Measurements from ENCODE around the gene KRT24.
"Not testable (repeated sequence)": the region's sequence is repeated elsewhere in the genome, so short reads cannot be mapped to it uniquely, and the experiment has no call there.

Gene KRT24

GRCh38 chr17:40703652-40704051, at the start of gene KRT24:
Gene KRT24 (minus strand): TSS chr17:40703752. CDS start chr17:40703693, 59 bp downstream.
- TF ChIP-seq EZH2phosphoT487 (IDR thresholded peaks at IDR 0.05; ENCODE audit: low read depth): no peak
- TF ChIP-seq CTCF (IDR thresholded peaks at IDR 0.05; ENCODE audit: low read depth, low read length): no peak
- H3K9me3 ChIP-seq (ENCODE audit: insufficient read depth, low read length): no peaks in the 10 kb centered on the region
- no peak within 1 kb of the TSS for H3K4me3 ChIP-seq (ENCODE audit: low read length)
- no peak within 1 kb of the TSS for H3K27ac ChIP-seq (ENCODE audit: low read length)
- no peaks in the 10 kb centered on the region for H4K20me1 ChIP-seq (ENCODE audit: insufficient read depth, low read length)
- no peak within 1 kb of the TSS for H3K4me2 ChIP-seq (ENCODE audit: low read length)
- H3K9ac ChIP-seq (ENCODE audit: low read length): no peak within 1 kb of the TSS
- no peaks in the 10 kb centered on the region for H3K4me1 ChIP-seq (ENCODE audit: low read length)
- 0 out of 2 replicates have a peak, but pooled peaks cover 3% of the 10 kb centered on the region for H3K27me3 ChIP-seq (ENCODE audit: low read depth, low read length)
- no peaks in the 10 kb centered on the region for H3K36me3 ChIP-seq (replicated peaks; ENCODE audit: low read depth, low read length)
- no peak within 1 kb of the TSS for H2AFZ ChIP-seq (ENCODE audit: low read depth, low read length)
- no peaks in the 10 kb centered on the region for H3K79me2 ChIP-seq (ENCODE audit: low read length)

- Histone ChIP-seq H3K9me3 (ENCODE audit: insufficient read depth, low read length) (no peaks in the 10 kb centered on the region), H3K79me2 (ENCODE audit: low read length) (no peaks in the 10 kb centered on the region), H3K36me3 (replicated peaks; ENCODE audit: low read depth, low read length) (no peaks in the 10 kb centered on the region), H2AFZ (ENCODE audit: low read depth, low read length) (no peak overlapping the region), H4K20me1 (ENCODE audit: insufficient read depth, low read length) (no peaks in the 10 kb centered on the region), H3K4me2 (ENCODE audit: low read length) (no peak overlapping the region), H3K4me1 (ENCODE audit: low read length) (no peaks in the 10 kb centered on the region), H3K27me3 (ENCODE audit: low read depth, low read length) (peaks cover 5% of the 10 kb centered on the region; the same call in 1 of the 2 replicates), H3K27ac (ENCODE audit: low read length) (no peak overlapping the region), H3K9ac (ENCODE audit: low read length) (no peak overlapping the region), H3K4me3 (ENCODE audit: low read length) (no peak overlapping the region)
- TF ChIP-seq EZH2phosphoT487 (IDR thresholded peaks at IDR 0.05; ENCODE audit: low read depth) (no peak), CTCF (IDR thresholded peaks at IDR 0.05; ENCODE audit: low read depth, low read length) (no peak)
Observed at GRCh38 chr17:40751065-40751464, 47.5 kb upstream of the KRT24 start.

- H3K9ac ChIP-seq (ENCODE audit: low read length): no peak overlapping the region
- no peak overlapping the region for H2AFZ ChIP-seq (ENCODE audit: low read depth, low read length)
- H3K4me2 ChIP-seq (ENCODE audit: low read length): no peak overlapping the region
- H3K79me2 ChIP-seq (ENCODE audit: low read length): no peaks in the 10 kb centered on the region
- H3K36me3 ChIP-seq (replicated peaks; ENCODE audit: low read depth, low read length): no peaks in the 10 kb centered on the region
- no peaks in the 10 kb centered on the region for H3K9me3 ChIP-seq (ENCODE audit: insufficient read depth, low read length)
- peaks cover 5% of the 10 kb centered on the region; the same call in 1 of the 2 replicates for H3K27me3 ChIP-seq (ENCODE audit: low read depth, low read length)
- no peak overlapping the region for H3K4me3 ChIP-seq (ENCODE audit: low read length)
- H4K20me1 ChIP-seq (ENCODE audit: insufficient read depth, low read length): no peaks in the 10 kb centered on the region
- H3K4me1 ChIP-seq (ENCODE audit: low read length): no peaks in the 10 kb centered on the region
- no peak for TF ChIP-seq CTCF (IDR thresholded peaks at IDR 0.05; ENCODE audit: low read depth, low read length)
- no peak for TF ChIP-seq EZH2phosphoT487 (IDR thresholded peaks at IDR 0.05; ENCODE audit: low read depth)
- no peak overlapping the region for H3K27ac ChIP-seq (ENCODE audit: low read length)
Observed at GRCh38 chr17:40750391-40750790, 46.8 kb upstream of the KRT24 start.

GRCh38 chr17:40748666-40749065, 45.1 kb upstream of the KRT24 start:
- H3K4me1 ChIP-seq (ENCODE audit: low read length); H3K36me3 ChIP-seq (replicated peaks; ENCODE audit: low read depth, low read length); H3K79me2 ChIP-seq (ENCODE audit: low read length); H3K4me2 ChIP-seq (ENCODE audit: low read length); H4K20me1 ChIP-seq (ENCODE audit: insufficient read depth, low read length); H3K27me3 ChIP-seq (ENCODE audit: low read depth, low read length); H3K9me3 ChIP-seq (ENCODE audit: insufficient read depth, low read length); H3K27ac ChIP-seq (ENCODE audit: low read length); H2AFZ ChIP-seq (ENCODE audit: low read depth, low read length); H3K4me3 ChIP-seq (ENCODE audit: low read length); H3K9ac ChIP-seq (ENCODE audit: low read length): not testable (repeated sequence)

GRCh38 chr17:40738553-40738952, 35.0 kb upstream of the KRT24 start:
- H3K27ac ChIP-seq (ENCODE audit: low read length): no peak overlapping the region
- no peaks in the 10 kb centered on the region for H3K36me3 ChIP-seq (replicated peaks; ENCODE audit: low read depth, low read length)
- no peaks in the 10 kb centered on the region for H3K4me1 ChIP-seq (ENCODE audit: low read length)
- TF ChIP-seq CTCF (IDR thresholded peaks at IDR 0.05; ENCODE audit: low read depth, low read length) (no peak), EZH2phosphoT487 (IDR thresholded peaks at IDR 0.05; ENCODE audit: low read depth) (no peak)
- H2AFZ ChIP-seq (ENCODE audit: low read depth, low read length): no peak overlapping the region
- no peaks in the 10 kb centered on the region for H3K27me3 ChIP-seq (ENCODE audit: low read depth, low read length)
- no peaks in the 10 kb centered on the region for H3K79me2 ChIP-seq (ENCODE audit: low read length)
- H3K4me3 ChIP-seq (ENCODE audit: low read length): no peak overlapping the region
- no peak overlapping the region for H3K4me2 ChIP-seq (ENCODE audit: low read length)
- no peaks in the 10 kb centered on the region for H4K20me1 ChIP-seq (ENCODE audit: insufficient read depth, low read length)
- H3K9ac ChIP-seq (ENCODE audit: low read length): no peak overlapping the region
- H3K9me3 ChIP-seq (ENCODE audit: insufficient read depth, low read length): peaks cover 8% of the 10 kb centered on the region; the same call in 1 of the 2 replicates
